Peyer's patch (tissue), 4 donors: ENCODE measurements around the gene KIF5B.

Source experiments
- POLR2A ChIP-seq, 2 donors: fragments of 450-650 bp; IDR thresholded peaks; one replicate each; pipeline ENCODE4 v1.5.1; 2017; ENCODE audit warnings: antibody characterized with exemption in 2 of 2, mild to moderate bottlenecking in 2 of 2, moderate library complexity in 2 of 2
- TF ChIP-seq, protein P1 (sequence below), 6 experiments: fragments of 450-650 bp in 4 of 6; fragments of 200-600 bp in 2 of 6; sonication (generic) in 1 of 6; IDR thresholded peaks; one replicate each; pipeline ENCODE4 v1.5.1; 2017 to 2019; ENCODE audit warnings: antibody characterized with exemption in 6 of 6, mild to moderate bottlenecking in 3 of 6, moderate library complexity in 1 of 6

GRCh38 chr10:31978156-31978483 is 78.1 kb downstream of the KIF5B start:
- no peak for TF ChIP-seq POLR2A (IDR thresholded peaks at IDR 0.05)
- TF ChIP-seq, protein P1, sequence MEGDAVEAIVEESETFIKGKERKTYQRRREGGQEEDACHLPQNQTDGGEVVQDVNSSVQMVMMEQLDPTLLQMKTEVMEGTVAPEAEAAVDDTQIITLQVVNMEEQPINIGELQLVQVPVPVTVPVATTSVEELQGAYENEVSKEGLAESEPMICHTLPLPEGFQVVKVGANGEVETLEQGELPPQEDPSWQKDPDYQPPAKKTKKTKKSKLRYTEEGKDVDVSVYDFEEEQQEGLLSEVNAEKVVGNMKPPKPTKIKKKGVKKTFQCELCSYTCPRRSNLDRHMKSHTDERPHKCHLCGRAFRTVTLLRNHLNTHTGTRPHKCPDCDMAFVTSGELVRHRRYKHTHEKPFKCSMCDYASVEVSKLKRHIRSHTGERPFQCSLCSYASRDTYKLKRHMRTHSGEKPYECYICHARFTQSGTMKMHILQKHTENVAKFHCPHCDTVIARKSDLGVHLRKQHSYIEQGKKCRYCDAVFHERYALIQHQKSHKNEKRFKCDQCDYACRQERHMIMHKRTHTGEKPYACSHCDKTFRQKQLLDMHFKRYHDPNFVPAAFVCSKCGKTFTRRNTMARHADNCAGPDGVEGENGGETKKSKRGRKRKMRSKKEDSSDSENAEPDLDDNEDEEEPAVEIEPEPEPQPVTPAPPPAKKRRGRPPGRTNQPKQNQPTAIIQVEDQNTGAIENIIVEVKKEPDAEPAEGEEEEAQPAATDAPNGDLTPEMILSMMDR (IDR thresholded peaks at IDR 0.05), result no peak
